HEK293T (cell line): ENCODE results near the gene RMND5B.

Source experiments
- BHLHE40 ChIP-seq: fragments of 450-650 bp; IDR thresholded peaks from 2 replicates; pipeline ENCODE4 v1.6.1; 2016; ENCODE audit warnings: mild to moderate bottlenecking, moderate library complexity, borderline replicate concordance
- ELF4 ChIP-seq: fragments of 450-650 bp; IDR thresholded peaks from 2 replicates; pipeline ENCODE4 v1.6.1; 2017; ENCODE audit warnings: antibody characterized with exemption
- FOXA1 ChIP-seq: fragments of 450-650 bp; IDR thresholded peaks from 2 replicates; pipeline ENCODE4 v1.6.1; 2016; ENCODE audit warnings: mild to moderate bottlenecking
- FOXK2 ChIP-seq: fragments of 450-650 bp; IDR thresholded peaks from 2 replicates; pipeline ENCODE4 v1.6.1; 2016; ENCODE audit warnings: mild to moderate bottlenecking
- FOXM1 ChIP-seq: fragments of 450-650 bp; IDR thresholded peaks from 2 replicates; pipeline ENCODE4 v1.6.1; 2017; ENCODE audit warnings: mild to moderate bottlenecking, borderline replicate concordance
- L3MBTL2 ChIP-seq: fragments of 450-650 bp; conservative IDR thresholded peaks from 2 replicates; pipeline ENCODE4 v1.6.1; 2016; ENCODE audit warnings: mild to moderate bottlenecking
- NFRKB ChIP-seq: fragments of 450-650 bp; IDR thresholded peaks from 2 replicates; pipeline ENCODE4 v1.6.1; 2016; ENCODE audit warnings: mild to moderate bottlenecking, moderate library complexity
- PKNOX1 ChIP-seq: fragments of 450-650 bp; IDR thresholded peaks from 2 replicates; pipeline ENCODE4 v1.6.1; 2016
- SP1 ChIP-seq: fragments of 450-650 bp; IDR thresholded peaks from 2 replicates; pipeline ENCODE4 v1.6.1; 2017
- SUZ12 ChIP-seq: fragments of 450-650 bp; IDR thresholded peaks from 2 replicates; pipeline ENCODE4 v1.6.1; 2016; ENCODE audit warnings: mild to moderate bottlenecking
- TARDBP ChIP-seq: fragments of 450-650 bp; IDR thresholded peaks from 2 replicates; pipeline ENCODE4 v1.6.1; 2016
- ZNF384 ChIP-seq: fragments of 450-650 bp; IDR thresholded peaks from 2 replicates; pipeline ENCODE4 v1.6.1; 2016

- TF ChIP-seq FOXM1, result no peak
- TF ChIP-seq BHLHE40, result no peak
- no peak for TF ChIP-seq NFRKB
- TF ChIP-seq TARDBP, result no peak
- TF ChIP-seq SUZ12, result no peak
- no peak for TF ChIP-seq ZNF384
- no peak for TF ChIP-seq SP1
- no peak for TF ChIP-seq FOXA1
- no peak for TF ChIP-seq FOXK2
- no peak for TF ChIP-seq ELF4
- TF ChIP-seq PKNOX1, result no peak
- no peak for TF ChIP-seq L3MBTL2
Observed at GRCh38 chr5:178119915-178120606, 10.8 kb upstream of the RMND5B start.
